HepG2 (cell line): ENCODE results near the gene NEURL2. TPM values are rescaled to one million over a fixed set of nuclear protein-coding genes. Genes with fewer than 3 reads are reported as not detected.

Experiments
- AGO2 ChIP-seq: fragments of 200-400 bp; formaldehyde crosslinking; optimal IDR thresholded peaks from 2 replicates; pipeline ENCODE3; 2017; ENCODE audit warnings: mild to moderate bottlenecking, low read depth, low read length, moderate library complexity
- CREB1 ChIP-seq, 2 experiments: fragments of 450-650 bp in 1 of 2; IDR thresholded peaks; 2 replicates each; pipeline ENCODE4 v1.6.1; 2016 to 2017; ENCODE audit warnings: control low read depth in 1 of 2, mild to moderate bottlenecking in 1 of 2, missing compliant biosample characterization in 1 of 2, missing genetic modification characterization in 1 of 2
- DBP ChIP-seq: sonication (generic); formaldehyde crosslinking; IDR thresholded peaks from 2 replicates; pipeline ENCODE4 v1.4.0; 2020; ENCODE audit warnings: missing genetic modification reagents; ENCODE audit errors: not compliant biosample characterization
- ELK4 ChIP-seq: sonication (generic); formaldehyde crosslinking; IDR thresholded peaks from 2 replicates; pipeline ENCODE4 v1.9.0; 2021; ENCODE audit warnings: missing genetic modification reagents, borderline replicate concordance
- HOXA3 ChIP-seq: sonication (generic); formaldehyde crosslinking; IDR thresholded peaks from 2 replicates; pipeline ENCODE4 v1.5.0; 2020; ENCODE audit warnings: missing genetic modification reagents
- KLF16 ChIP-seq, 2 experiments: sonication (generic) in 1 of 2; formaldehyde crosslinking in 1 of 2; IDR thresholded peaks; 2 replicates each; pipeline versions ENCODE4 v1.6.1 to v1.8.0; 2016 to 2023; ENCODE audit warnings: missing genetic modification reagents in 2 of 2, missing compliant biosample characterization in 1 of 2
- MXD3 ChIP-seq: IDR thresholded peaks from 2 replicates; pipeline ENCODE4 v1.6.1; 2016; ENCODE audit warnings: mild to moderate bottlenecking, missing biosample characterization, missing genetic modification reagents
- PAWR ChIP-seq: sonication (generic); formaldehyde crosslinking; IDR thresholded peaks from 2 replicates; pipeline ENCODE4 v1.4.0; 2020; ENCODE audit warnings: missing genetic modification reagents, mild to moderate bottlenecking, borderline replicate concordance
- PLRG1 ChIP-seq: fragments of 450-650 bp; conservative IDR thresholded peaks from 2 replicates; pipeline ENCODE4 v1.6.1; 2016
- RNF2 ChIP-seq: fragments of 450-650 bp; conservative IDR thresholded peaks from 2 replicates; pipeline ENCODE4 v1.6.1; 2016; ENCODE audit warnings: low read depth
- ZBTB39 ChIP-seq: sonication (generic); formaldehyde crosslinking; IDR thresholded peaks from 2 replicates; pipeline ENCODE4 v1.5.0; 2020; ENCODE audit warnings: missing genetic modification reagents
- ZBTB44 ChIP-seq: sonication (generic); formaldehyde crosslinking; IDR thresholded peaks from 2 replicates; pipeline ENCODE4 v1.4.0; 2020; ENCODE audit warnings: missing genetic modification reagents
- ZNF10 ChIP-seq: sonication (generic); formaldehyde crosslinking; IDR thresholded peaks from 2 replicates; pipeline ENCODE4 v1.4.0; 2020; ENCODE audit warnings: mild to moderate bottlenecking, low read depth, missing genetic modification reagents, borderline replicate concordance
- ZNF20 ChIP-seq: sonication (generic); formaldehyde crosslinking; IDR thresholded peaks from 2 replicates; pipeline ENCODE4 v1.4.0; 2020; ENCODE audit warnings: mild to moderate bottlenecking, moderate library complexity, missing genetic modification reagents
- ZNF232 ChIP-seq: sonication (generic); formaldehyde crosslinking; IDR thresholded peaks from 2 replicates; pipeline ENCODE4 v1.4.0; 2020; ENCODE audit warnings: missing genetic modification reagents, borderline replicate concordance
- ZNF878 ChIP-seq: sonication (generic); formaldehyde crosslinking; IDR thresholded peaks from 2 replicates; pipeline ENCODE4 v1.8.1; 2023; ENCODE audit warnings: mild to moderate bottlenecking, missing genetic modification reagents, moderate library complexity
- ZSCAN22 ChIP-seq: sonication (generic); formaldehyde crosslinking; IDR thresholded peaks from 2 replicates; pipeline ENCODE4 v1.4.0; 2020; ENCODE audit warnings: mild to moderate bottlenecking, missing genetic modification reagents
- polyA plus RNA-seq, 8 experiments: library from polyadenylated mRNA; depleted of rRNA in 3 of 8; stranded (reverse) in 7 of 8; unstranded in 1 of 8; fragments of >200 nt; fragmentation: Illumina TruSeq in 4 of 8; extraction: Trizol in 4 of 8; gene quantifications; 2 replicates each; pipeline versions ENCODE4 v1.2.1 to v1.2.3, GENCODE V29; 2011 to 2016; ENCODE audit warnings: low read depth in 4 of 8, missing spikeins in 1 of 8, mixed read lengths in 1 of 8; ENCODE audit not compliant: insufficient read depth in 1 of 8
- total RNA-seq, 5 experiments: library from RNA; depleted of rRNA; stranded (reverse); fragments of >200 nt; fragmentation: Illumina TruSeq; extraction: Trizol; gene quantifications; 2 replicates each; pipeline ENCODE4 v1.2.3, GENCODE V29; 2016; ENCODE audit warnings: low read depth in 1 of 5

NEURL2 gene
- total and polyA plus RNA-seq, 2 of the 13 experiments (the other 11 are each of a cell fraction or from before 2014, with no cell fraction given): 7.2 to 9.7 TPM

- TF ChIP-seq ZBTB44 (CRISPR knock-in tag): no peak
- TF ChIP-seq ZNF20 (CRISPR knock-in tag): peak; percentile 71; the same call in 1 of the 2 replicates
- no peak for TF ChIP-seq ZSCAN22 (CRISPR knock-in tag)
- no peak for TF ChIP-seq PLRG1
- 0 out of 2 replicates have a peak, but pooled peaks have one; percentile 56 for TF ChIP-seq ZNF878 (CRISPR knock-in tag)
- no peak for TF ChIP-seq ZNF10 (CRISPR knock-in tag)
- peak; percentile 78 for TF ChIP-seq DBP (CRISPR knock-in tag)
- no peak for TF ChIP-seq CREB1 (IDR thresholded peaks at IDR 0.05)
- TF ChIP-seq CREB1 (CRISPR knock-in tag; IDR thresholded peaks at IDR 0.05): no peak
- no peak; the same call in 1 of the 2 replicates for TF ChIP-seq RNF2
- TF ChIP-seq ELK4: no peak
- peak in 1 of 2 experiments; percentile 87; a peak in 2 of 4 replicates for TF ChIP-seq KLF16 (CRISPR knock-in tag; IDR thresholded peaks at IDR 0.05)
- TF ChIP-seq MXD3 (CRISPR knock-in tag): peak; percentile 61; the same call in 1 of the 2 replicates
- TF ChIP-seq ZBTB39: peak; percentile 57; the same call in 1 of the 2 replicates
- TF ChIP-seq PAWR (CRISPR knock-in tag): no peak
- peak; percentile 80 for TF ChIP-seq HOXA3 (CRISPR knock-in tag)
- TF ChIP-seq ZNF232 (CRISPR knock-in tag): peak; percentile 83; the same call in 1 of the 2 replicates
- TF ChIP-seq AGO2: peak; percentile 98
Observed at GRCh38 chr20:45890077-45890984, 677 bp downstream of the NEURL2 start (continued).
